HG02610 (cell line): ENCODE data around the gene MAGEF1.
"Not testable (repeated sequence)": the region's sequence is repeated elsewhere in the genome, so short reads cannot be mapped to it uniquely, and the experiment has no call there.

Experiments used
- ATAC-seq: cut with Tn5 transposase; IDR thresholded peaks from one replicate; pipeline ENCODE4 v1.9.1; 2021; ENCODE audit warnings: mild to moderate bottlenecking, moderate library complexity; ENCODE audit not compliant: unreplicated experiment

Gene MAGEF1

DNA sequence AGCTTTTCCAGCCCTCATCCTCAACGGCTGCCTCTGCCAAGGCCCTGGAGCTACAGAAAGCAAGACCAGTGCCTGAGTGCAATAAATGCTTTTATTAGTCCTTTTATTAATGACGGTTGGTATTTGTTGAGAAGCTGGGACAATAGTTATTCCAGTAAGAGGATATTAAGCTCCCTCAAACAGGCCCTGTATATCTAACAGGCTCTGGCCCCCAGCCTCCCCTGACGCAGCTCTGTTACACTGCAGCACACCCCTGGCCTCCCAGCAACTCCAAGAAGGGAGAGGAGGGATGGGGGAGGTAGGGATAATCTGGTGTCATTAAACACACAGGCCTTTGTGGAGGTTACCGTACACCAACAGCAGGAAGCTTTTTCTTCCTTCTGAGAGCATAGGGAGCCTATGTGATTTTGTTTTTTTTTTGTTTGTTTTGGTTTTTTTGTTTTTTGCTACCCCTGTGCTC, 30.8 kb upstream of the MAGEF1 start:
- no peak for ATAC-seq

- no peak for ATAC-seq
Measured at GRCh38 chr3:184741798-184742675, 30.2 kb upstream of the MAGEF1 start.

- no peak for ATAC-seq
Measured at GRCh38 chr3:184741259-184741556, 29.3 kb upstream of the MAGEF1 start.

GRCh38 chr3:184740509-184741258, 28.8 kb upstream of the MAGEF1 start:
- ATAC-seq, result no peak

GRCh38 chr3:184739594-184740505, 28.0 kb upstream of the MAGEF1 start:
- no peak for ATAC-seq

GRCh38 chr3:184738982-184739381, 27.1 kb upstream of the MAGEF1 start:
- ATAC-seq, result no peak

DNA sequence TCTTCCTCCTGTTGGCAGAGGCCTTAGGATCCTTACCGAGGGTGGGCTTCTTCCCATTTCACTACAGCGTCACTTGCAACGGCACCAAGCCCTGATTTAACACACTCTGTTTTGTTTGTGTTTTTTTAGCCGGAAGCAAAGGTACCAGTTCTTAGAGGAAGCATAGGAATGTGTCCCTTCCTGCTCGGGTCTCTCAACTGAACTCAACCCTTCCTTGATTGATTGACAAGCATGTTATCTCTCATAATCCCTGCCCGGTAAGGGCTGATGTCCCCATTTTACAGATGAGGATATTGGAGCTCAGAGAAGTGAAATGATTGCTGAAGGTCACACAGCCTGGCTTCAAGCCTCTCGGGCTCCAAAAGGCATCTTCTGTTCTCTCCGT, 26.6 kb upstream of the MAGEF1 start:
- no peak for ATAC-seq

DNA sequence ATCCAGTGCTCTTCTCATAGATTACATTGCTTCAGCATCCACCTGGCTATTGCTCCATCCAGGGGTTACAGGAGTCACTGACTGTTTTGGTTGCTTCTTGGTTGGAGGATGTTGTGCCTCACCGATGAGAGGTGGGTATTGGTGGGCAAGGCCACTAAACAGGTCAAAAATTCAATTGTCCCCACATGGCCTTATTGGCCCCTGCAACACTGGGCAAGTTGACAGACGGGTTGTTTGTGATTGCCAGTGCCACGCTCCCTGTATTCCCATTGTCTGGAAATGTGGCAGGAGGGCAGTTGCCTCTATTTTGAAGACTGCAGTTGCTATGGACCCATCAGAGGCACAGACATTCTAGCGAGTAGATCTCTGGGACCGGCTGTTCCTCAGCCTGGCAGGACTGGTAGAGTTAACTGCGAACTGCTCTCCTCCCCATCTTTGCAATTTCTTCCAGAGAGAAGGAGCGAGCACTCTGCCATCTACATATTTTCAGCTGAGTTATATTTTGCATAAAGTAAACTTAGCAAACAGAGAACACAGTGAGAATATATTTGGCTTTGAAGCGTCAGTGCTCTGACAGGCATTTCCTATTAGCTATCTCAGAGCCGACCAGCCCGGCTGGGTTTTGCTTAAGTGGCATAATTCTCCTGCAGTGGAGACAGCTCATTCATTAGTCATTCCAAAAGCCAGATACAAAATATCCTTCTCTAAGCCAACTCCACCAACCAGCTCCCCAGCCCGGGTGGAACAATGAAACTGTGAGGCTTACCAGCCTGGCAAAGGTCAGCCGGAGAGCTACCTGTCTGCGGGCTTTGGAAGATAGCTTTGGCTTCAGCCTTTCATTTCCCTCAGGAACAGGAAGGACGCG, 26.0 kb upstream of the MAGEF1 start:
- no peak for ATAC-seq

DNA sequence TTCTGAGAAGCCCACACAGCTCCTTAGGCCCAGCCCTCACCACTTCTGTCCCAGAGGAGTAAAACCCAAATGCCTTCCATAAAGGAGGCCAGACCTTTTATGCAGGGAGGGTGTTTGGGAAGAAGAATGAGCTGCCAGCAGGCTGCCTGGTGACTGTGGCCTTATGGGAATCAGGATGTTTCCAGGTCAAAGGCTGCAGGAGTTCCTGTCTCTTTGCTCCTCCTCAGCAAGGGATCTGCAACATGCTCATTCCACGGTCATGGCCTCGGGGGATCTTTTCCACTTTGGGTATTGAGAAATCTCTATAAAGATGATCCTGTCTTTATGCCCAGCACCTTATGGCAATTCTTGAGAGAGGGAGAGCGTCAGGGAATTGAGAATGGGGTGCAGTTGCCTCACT, 25.2 kb upstream of the MAGEF1 start:
- no peak for ATAC-seq

GRCh38 chr3:184734903-184735701, 23.2 kb upstream of the MAGEF1 start:
- no peak for ATAC-seq

DNA sequence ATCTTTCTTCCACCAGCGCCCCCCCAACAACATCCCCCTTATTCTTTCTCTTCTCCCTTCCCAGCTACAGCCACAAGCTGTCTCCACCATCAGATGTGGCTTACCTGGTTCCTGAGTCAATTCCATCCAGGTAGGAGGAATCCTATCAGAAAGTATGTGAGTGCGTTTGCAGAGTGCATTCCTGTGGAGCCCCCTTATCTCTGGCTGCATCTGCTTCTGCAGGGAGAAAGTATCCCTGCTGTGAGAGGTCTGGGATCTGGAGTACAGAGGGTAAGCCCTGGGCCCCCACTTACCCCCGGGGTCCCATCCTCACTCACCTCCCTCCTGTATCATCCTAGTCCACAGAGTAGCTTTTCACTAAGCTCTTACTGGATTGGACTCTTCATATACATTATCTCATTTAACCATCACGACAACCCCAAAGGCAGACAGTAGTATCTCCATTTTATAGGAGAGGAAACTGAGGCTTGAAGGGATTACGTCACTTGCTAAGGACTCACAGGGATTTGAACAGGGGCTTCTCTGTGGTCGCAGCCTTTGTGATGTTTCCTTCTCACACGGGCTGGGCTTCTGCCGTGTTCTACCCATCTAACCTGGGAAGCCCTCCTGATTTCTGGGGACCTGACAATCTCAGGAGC, 22.2 kb upstream of the MAGEF1 start:
- ATAC-seq, result no peak

- no peak for ATAC-seq
Measured at GRCh38 chr3:184733181-184733580, 21.3 kb upstream of the MAGEF1 start.

- ATAC-seq, result no peak
Measured at GRCh38 chr3:184731786-184732537, 20.1 kb upstream of the MAGEF1 start.

- no peak for ATAC-seq
Measured at GRCh38 chr3:184730924-184731323, 19.1 kb upstream of the MAGEF1 start.

GRCh38 chr3:184729154-184729553, 17.3 kb upstream of the MAGEF1 start:
- ATAC-seq, result not testable (repeated sequence)

DNA sequence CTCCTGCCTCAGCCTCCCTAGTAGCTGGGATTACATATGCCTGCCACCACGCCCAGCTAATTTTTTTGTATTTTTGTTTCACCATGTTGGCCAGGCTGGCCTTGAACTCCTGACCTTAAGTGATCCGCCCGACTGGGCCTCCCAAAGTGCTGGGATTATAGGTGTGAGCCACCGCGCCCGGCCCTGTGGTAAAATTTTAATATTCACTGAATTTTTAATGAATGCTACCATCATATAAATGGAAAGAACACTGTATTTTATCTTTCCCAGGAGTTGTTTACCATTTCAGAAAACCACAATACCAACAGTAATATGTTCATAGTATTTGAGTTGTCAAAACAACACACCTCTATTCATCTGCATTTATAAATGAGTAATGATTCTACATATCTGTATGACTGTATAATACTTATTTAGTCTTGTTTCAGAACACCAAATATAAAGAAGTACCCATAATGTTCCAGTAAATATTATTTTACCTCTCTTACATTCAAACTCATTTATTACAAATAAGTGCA, 16.2 kb upstream of the MAGEF1 start:
- no peak for ATAC-seq

- ATAC-seq, result no peak
Measured at GRCh38 chr3:184727357-184728009, 15.6 kb upstream of the MAGEF1 start.

- ATAC-seq, result no peak
Measured at GRCh38 chr3:184726497-184726896, 14.6 kb upstream of the MAGEF1 start.
